Hepatocyte (in vitro differentiated cells): ENCODE results near the gene ALDH7A1.
"Not testable (repeated sequence)": the region's sequence is repeated elsewhere in the genome, so short reads cannot be mapped to it uniquely, and the experiment has no call there.

ENCODE experiments used
- CTCF ChIP-seq: fragments of 200-600 bp; sonication (generic); IDR thresholded peaks from 2 replicates; pipeline ENCODE4 v1.5.1; 2016; ENCODE audit warnings: antibody characterized with exemption, mild to moderate bottlenecking; ENCODE audit not compliant: poor library complexity
- EZH2 ChIP-seq: fragments of 200-600 bp; sonication (generic); IDR thresholded peaks from 2 replicates; pipeline ENCODE4 v1.6.1; 2016; ENCODE audit warnings: antibody characterized with exemption, mild to moderate bottlenecking, borderline replicate concordance

DNA sequence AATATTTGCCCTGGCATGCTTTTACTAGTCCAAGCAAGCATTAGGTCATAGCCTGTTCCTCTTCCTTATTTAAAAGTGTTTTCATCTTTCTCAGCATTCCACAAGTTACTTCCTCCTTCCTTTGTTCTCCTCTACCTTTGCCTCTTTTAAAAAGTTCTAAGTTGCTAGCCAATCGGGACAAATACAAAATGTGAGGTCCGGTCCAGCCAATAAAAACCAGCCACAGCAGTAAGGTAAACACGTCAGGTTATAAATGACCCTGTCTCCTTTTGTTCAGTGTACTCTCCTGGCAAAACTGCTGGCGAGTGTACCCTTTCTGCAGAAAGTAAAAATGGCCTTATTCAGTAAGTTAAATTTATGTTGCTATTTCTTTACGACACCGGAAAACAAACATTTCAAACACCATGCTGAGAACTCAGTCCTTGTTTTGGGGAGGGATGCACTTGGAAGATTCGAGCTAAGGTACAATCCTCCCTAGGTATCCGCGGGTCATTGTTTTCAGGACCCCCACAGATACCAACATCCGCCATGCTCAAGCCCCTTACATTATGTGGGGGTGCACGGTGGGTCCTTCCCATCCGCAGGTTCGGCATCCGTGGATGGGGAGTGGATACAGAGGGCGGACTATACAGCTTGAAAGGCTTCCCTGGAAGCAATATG is 5.1 kb upstream of the ALDH7A1 start:
- TF ChIP-seq CTCF, EZH2: not testable (repeated sequence)
